ENCODE measurements around the gene CACNA1C.
A peak's percentile ranks its signal among the peaks of the same experiment; 100 is the strongest.

The CACNA1C gene

GRCh38 chr12:2613326-2614073 is 560.7 kb downstream of the CACNA1C start:
- DNase-seq: no peak

GRCh38 chr12:2614341-2614740 is 561.6 kb downstream of the CACNA1C start:
- DNase-seq: no peak

- peak; percentile 64 for DNase-seq
These were observed 563.0 kb downstream of the CACNA1C start for GRCh38 chr12:2615665-2616402.

GRCh38 chr12:2616763-2617162 is 564.0 kb downstream of the CACNA1C start:
- DNase-seq: no peak

- no peak for DNase-seq
These were observed 564.6 kb downstream of the CACNA1C start for GRCh38 chr12:2617365-2617764.

- DNase-seq: no peak
These were observed 565.7 kb downstream of the CACNA1C start for GRCh38 chr12:2618291-2618995.

GRCh38 chr12:2619136-2619535 is 566.3 kb downstream of the CACNA1C start:
- no peak for DNase-seq

DNA sequence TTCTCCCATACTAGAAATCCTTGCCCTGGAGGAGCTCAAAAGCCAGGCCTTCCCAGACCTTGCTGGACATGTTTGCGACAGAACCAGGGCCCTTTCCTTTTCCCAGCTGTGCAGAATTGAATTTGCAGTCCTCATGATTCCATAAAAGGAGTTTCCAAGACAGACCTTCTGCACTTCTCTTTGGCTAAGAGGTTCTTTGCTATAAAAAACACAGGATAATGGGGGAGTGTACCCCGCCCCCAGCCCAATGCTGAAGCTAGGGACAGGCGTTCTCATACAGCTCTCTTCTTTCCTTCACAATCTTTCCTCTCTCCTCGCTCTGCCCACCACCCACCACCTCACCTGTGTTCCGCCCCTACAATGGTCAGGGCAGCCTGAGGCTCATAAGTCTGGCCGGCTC is 569.7 kb downstream of the CACNA1C start:
- DNase-seq: no peak

DNA sequence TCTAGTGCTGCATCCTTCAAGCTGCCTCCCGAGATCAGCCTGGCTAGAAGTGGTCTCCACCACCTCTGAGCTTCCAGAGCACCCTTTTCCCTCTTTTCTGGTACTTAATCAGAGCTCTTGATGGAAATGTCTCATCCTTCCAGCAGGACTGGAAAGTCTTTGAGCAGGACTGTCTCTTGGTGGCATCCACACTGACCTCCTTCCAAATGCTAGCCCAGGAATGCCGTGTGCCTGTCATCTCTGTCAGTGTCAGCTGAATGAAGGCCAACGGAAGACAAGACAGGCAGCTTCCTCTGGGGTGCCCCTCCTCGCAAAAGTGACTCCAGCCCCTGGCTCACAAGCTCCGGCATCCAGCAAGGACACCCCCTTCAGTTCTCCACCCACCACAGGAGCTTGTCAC is 570.7 kb downstream of the CACNA1C start:
- no peak for DNase-seq

DNA sequence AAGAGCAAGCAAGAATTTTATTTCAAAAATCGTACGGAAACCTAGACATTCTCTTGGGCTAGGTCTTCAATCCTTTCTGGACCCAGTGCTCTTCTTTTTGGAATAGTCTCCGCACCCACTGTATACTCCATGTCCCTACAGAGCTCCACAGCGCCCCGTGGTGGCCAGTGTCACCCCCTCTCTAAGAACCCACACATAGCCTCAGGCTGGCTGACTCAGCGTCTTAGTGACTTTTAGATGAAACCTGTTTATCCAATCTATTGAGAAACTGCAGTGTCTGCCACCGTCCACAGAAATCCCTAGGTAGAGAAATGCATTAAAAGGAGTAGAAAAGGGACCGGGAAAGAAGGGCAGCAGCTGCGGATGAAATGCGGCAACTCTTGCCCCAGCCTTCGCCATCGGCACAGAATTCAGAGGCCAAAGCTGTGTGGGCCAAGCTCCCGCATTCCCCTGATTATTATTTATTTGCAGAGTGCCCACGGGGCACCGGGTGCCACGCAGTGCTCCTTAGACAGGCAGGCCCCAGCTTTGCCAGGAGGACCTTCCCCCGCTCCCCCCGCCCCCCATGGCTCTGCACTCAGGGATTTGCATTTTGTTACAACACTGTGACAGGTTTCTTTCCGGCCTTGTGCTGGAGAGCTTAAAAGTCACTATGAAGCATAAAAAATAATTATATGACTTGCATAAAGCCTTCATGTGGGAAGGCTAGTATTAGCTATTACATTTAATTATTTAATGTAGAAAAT is 571.9 kb downstream of the CACNA1C start:
- no peak for DNase-seq

DNA sequence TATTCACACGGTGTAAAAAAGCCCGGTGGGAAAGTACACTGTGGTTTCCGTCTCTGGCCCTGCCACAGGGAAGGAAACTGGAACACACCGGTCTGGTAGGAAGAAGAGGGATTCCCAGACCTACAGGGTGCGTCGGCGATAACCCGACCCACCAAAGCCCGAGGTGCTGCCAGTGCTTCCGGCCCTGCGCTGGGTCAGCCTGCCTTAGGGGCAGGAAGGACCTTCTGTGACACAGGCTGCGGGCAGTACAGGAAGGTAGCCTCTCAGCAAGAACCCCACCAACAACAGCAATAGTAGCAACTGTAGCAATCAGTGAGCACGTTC is 572.5 kb downstream of the CACNA1C start:
- DNase-seq: no peak

GRCh38 chr12:2627076-2627834 is 574.5 kb downstream of the CACNA1C start:
- DNase-seq: no peak

DNA sequence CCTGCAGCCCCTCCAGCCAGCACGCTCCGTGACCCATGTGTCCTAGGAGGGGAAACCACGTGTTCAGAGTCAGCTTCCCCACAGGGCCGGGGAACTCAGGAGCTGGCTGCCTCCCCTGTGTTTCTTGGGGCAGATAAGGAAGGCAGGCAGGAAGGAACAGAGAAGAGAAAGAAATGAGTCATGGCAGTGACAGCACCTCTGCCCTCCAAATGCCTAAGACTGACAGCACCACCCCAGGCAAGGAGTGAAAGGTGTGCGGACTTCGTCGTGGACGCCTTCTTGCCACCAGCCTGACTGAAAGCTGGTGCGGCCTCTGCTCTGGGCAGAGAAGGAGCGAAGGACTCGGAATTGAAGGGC is 575.0 kb downstream of the CACNA1C start:
- no peak for DNase-seq

GRCh38 chr12:2628401-2628800 is 575.6 kb downstream of the CACNA1C start:
- no peak for DNase-seq

DNA sequence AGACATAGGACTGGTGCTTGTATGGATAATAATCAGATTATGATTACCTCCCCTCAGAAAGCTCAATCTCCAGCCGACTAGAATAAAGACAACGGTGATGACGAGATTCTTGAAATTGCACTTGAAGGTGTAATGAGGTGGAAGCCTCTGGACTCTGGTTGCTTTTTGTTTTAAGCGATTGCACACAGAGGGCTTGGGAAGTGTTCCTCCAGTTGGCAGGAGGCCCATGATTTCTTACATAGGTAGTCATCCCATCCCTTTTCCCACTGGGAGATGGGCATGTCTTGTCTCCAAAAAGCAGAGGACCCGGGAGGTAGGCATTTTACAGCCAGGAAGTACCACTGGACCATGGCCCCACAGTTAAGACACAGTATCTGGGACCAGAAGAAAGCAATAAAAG is 576.3 kb downstream of the CACNA1C start:
- DNase-seq: no peak

- no peak for DNase-seq
These were observed 579.0 kb downstream of the CACNA1C start for GRCh38 chr12:2631653-2632350.

GRCh38 chr12:2633176-2633824 is 580.5 kb downstream of the CACNA1C start:
- DNase-seq: no peak

GRCh38 chr12:2633825-2634200 is 581.0 kb downstream of the CACNA1C start:
- DNase-seq: no peak

DNA sequence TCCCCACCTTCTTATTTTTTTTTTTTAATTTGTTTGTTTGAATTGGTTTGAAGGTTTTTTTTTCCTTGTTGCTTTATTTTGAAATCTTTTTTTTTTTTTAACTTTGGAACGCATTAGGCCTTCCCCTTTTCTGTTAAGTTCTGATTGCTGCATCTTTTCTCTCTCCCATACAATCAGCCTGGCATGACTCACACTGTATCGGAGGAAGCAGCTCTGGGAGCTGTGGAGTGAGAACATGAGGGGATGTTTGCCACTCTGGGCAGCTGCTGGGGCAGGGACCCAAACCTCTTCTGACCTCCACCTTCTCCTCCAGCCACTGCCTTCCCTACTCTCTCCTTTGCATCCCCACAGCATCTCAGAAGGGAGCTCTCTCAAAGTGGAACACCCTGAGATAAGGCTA is 581.7 kb downstream of the CACNA1C start:
- DNase-seq: no peak

- DNase-seq: no peak
These were observed 584.1 kb downstream of the CACNA1C start for GRCh38 chr12:2636741-2637340.

DNA sequence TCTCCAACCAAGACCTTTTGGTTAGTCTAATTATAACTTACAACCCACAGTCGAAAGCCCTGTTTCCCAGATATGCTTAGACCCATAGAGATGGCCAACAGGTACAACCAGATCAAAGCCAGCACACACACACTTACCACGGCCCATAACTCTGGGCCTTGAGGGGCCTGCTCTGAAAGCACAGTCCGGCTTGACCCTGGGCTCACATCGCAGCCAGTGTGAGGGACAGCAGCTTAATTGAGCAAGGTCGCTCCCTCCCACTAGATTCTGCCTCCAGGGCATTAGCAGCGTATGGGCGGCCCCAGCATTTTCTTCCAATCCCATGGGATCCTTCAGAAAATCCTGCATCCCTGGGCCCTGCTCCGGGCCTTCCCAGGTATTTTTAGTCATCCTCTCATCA is 584.6 kb downstream of the CACNA1C start:
- DNase-seq: no peak

Measured in right hindlimb (tissue), 1 donor.